Mammary epithelial cell (primary cell): ENCODE results near the gene ATP2C1.

ENCODE experiments used
- EZH2 ChIP-seq: IDR thresholded peaks from 2 replicates; pipeline ENCODE4 v1.6.1; 2012; ENCODE audit warnings: low read length, inconsistent platforms, borderline replicate concordance
- TF ChIP-seq, protein P1 (sequence below), 2 donors: IDR thresholded peaks in 1 of 2; conservative IDR thresholded peaks in 1 of 2; 2 replicates each; pipeline ENCODE4 v1.5.1; 2011 to 2012; ENCODE audit warnings: inconsistent platforms in 2 of 2, low read length in 2 of 2, mild to moderate bottlenecking in 2 of 2, control low read depth in 1 of 2, low read depth in 1 of 2; ENCODE audit not compliant: insufficient read depth in 1 of 2; ENCODE audit errors: extremely low read depth in 1 of 2

DNA sequence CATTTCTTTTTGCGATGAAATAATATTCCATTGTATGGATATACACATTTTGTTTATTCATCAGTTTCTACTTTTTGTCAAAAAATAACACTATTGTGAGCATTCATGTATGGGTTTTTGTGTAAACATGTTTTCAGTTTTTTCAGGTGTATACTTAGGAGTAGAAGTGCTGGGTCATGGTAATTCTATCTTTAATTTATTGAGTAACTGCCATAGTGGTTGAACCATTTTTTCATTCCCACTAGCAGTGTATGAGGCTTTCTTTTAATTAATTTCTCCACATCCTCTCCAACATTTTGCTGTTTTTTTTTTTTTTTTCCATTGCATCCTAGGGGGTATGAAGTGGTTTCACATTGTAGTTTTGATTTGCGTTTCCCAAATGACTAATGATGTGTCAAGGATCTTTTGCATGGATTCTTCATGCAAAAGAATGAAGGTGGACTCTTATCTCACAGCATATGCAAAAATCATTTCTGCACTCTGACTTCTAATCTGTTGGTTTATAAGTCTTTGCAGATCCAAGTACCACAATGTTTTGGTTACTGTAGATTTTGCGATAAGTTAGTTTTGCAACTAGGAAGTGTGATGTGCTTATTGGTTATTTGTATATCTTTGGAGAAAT is 12.6 kb downstream of the ATP2C1 start:
- TF ChIP-seq, protein P1, sequence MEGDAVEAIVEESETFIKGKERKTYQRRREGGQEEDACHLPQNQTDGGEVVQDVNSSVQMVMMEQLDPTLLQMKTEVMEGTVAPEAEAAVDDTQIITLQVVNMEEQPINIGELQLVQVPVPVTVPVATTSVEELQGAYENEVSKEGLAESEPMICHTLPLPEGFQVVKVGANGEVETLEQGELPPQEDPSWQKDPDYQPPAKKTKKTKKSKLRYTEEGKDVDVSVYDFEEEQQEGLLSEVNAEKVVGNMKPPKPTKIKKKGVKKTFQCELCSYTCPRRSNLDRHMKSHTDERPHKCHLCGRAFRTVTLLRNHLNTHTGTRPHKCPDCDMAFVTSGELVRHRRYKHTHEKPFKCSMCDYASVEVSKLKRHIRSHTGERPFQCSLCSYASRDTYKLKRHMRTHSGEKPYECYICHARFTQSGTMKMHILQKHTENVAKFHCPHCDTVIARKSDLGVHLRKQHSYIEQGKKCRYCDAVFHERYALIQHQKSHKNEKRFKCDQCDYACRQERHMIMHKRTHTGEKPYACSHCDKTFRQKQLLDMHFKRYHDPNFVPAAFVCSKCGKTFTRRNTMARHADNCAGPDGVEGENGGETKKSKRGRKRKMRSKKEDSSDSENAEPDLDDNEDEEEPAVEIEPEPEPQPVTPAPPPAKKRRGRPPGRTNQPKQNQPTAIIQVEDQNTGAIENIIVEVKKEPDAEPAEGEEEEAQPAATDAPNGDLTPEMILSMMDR (conservative IDR thresholded peaks at IDR 0.05 in 1 of 2, IDR thresholded peaks at IDR 0.05 in 1 of 2; ENCODE audit: extremely low read depth in 1 of 2, insufficient read depth in 1 of 2, low read depth in 1 of 2, low read length in 2 of 2) = no peak
- no peak for TF ChIP-seq EZH2
